ENCODE data around the gene LHX5.
A peak's percentile ranks its signal among the peaks of the same experiment; 100 is the strongest.

LHX5 gene

GRCh38 chr12:113438523-113439300, 33.0 kb downstream of the LHX5 start:
- DNase-seq = no peak

- DNase-seq = no peak
Observed at GRCh38 chr12:113437729-113438100, 34.0 kb downstream of the LHX5 start.

- DNase-seq = no peak
Observed at GRCh38 chr12:113436993-113437728, 34.5 kb downstream of the LHX5 start.

- no peak for DNase-seq
Observed at GRCh38 chr12:113436586-113436985, 35.1 kb downstream of the LHX5 start.

GRCh38 chr12:113435367-113435766, 36.3 kb downstream of the LHX5 start:
- no peak for DNase-seq

GRCh38 chr12:113432986-113433385, 38.7 kb downstream of the LHX5 start:
- no peak for DNase-seq

GRCh38 chr12:113428482-113428881, 43.2 kb downstream of the LHX5 start:
- no peak for DNase-seq

GRCh38 chr12:113427882-113428281, 43.8 kb downstream of the LHX5 start:
- DNase-seq = no peak

GRCh38 chr12:113425960-113426453, 45.7 kb downstream of the LHX5 start:
- DNase-seq = no peak

GRCh38 chr12:113424915-113425823, 46.5 kb downstream of the LHX5 start:
- DNase-seq = no peak

GRCh38 chr12:113424456-113424855, 47.2 kb downstream of the LHX5 start:
- DNase-seq = no peak

GRCh38 chr12:113422886-113423669, 48.6 kb downstream of the LHX5 start:
- DNase-seq = no peak

GRCh38 chr12:113422030-113422885, 49.4 kb downstream of the LHX5 start, which contains the start of gene SDSL:
SDSL (plus strand) TSS chr12:113422380; CDS start chr12:113427983, 5,603 bp downstream.
- peak; percentile 52 for DNase-seq

GRCh38 chr12:113420996-113421595, 50.6 kb downstream of the LHX5 start:
- no peak for DNase-seq

GRCh38 chr12:113418213-113418879, 53.3 kb downstream of the LHX5 start:
- no peak for DNase-seq

- no peak for DNase-seq
Observed at GRCh38 chr12:113416091-113416754, 55.4 kb downstream of the LHX5 start.

GRCh38 chr12:113414519-113415038, 57.1 kb downstream of the LHX5 start:
- no peak for DNase-seq

- no peak for DNase-seq
Observed at GRCh38 chr12:113413488-113413939, 58.2 kb downstream of the LHX5 start.

All from DMS79 (cell line).